ENCODE results near the gene SKAP1.
"Not testable (repeated sequence)": the region's sequence is repeated elsewhere in the genome, so short reads cannot be mapped to it uniquely, and the experiment has no call there.

Gene SKAP1

GRCh38 chr17:48276776-48277175, 153.2 kb downstream of the SKAP1 start:
- no peak for DNase-seq

GRCh38 chr17:48270899-48271298, 159.1 kb downstream of the SKAP1 start:
- no peak for DNase-seq

- no peak for DNase-seq
Observed at GRCh38 chr17:48269209-48269608, 160.8 kb downstream of the SKAP1 start.

DNA sequence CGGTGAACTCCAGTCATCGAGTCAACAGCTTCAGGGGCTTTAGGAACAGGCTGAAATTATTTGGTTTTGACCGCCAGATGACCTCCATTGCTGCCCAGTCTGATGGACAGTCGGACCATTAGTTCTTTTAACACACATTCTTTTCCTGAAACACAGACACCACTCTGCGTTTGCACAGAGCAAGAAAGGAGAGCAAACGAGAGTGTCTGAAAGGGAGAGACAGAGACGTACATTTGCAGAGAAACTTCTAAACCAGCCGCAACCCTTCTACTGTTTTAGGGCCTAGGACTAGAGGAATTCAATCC, 166.3 kb downstream of the SKAP1 start:
- DNase-seq = no peak

DNA sequence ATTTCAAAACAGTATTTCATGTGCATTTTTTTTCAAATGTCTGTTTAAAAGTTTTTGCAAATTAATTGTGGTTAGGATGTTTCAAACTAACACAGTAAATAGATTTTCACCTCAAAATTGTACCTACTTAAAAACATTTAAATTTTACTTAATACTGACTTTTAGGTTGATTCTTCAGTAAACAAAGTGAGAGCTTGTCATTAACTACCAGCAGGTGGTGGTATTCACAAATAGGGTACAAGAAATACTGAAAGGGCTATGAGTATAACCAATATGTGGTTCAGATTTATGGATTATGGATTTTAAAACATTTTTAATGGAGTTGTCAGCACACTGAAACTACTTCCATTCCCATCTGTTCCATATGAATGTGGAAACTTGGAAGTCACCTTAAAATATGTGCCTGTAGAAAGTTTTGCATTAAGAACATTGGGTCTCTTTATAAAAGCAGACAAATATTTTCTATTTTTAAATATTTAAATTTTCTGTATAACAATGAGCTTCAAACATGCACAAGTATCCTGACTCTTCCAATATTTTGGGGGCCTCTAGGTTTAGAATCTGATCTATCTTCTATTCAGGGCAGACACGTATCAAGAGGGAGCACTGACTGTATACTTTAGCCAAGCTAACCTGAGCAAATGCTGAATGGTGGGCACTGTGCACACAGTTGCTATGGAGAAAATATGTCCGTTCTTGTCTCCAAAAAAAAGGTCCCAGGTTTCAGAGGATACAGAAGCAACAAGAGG, 166.9 kb downstream of the SKAP1 start:
- DNase-seq = no peak

- DNase-seq = no peak
Observed at GRCh38 chr17:48261297-48261880, 168.6 kb downstream of the SKAP1 start.

DNA sequence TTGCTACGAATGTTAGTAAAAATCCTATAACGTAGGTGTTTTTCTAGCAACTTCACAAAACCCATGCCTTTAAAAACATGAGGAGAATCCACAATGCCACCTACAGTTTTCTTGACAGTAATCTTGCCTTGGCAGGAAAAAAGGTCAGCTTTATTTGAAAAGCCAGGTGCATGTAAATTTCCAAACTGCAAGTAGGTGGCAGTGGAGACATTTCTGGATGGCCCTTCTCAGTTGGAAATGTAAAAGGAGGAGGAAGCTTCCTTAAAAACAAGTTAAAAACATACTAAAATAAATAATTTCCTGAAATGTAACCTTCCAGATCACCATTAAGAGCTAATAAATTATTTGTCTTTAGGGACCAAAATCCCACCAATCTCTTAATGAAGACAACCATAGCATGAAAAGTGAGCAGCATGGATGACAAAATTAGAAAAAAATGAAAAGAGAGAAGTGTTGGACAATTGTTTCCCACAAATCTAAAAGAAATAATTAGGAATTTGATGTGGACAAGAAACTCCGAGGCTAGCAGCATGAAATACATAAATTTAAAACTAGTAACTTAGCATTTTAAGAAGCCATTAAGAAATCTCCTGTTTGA, 170.2 kb downstream of the SKAP1 start:
- DNase-seq = peak in 1 of 2 donors; percentile 4

DNA sequence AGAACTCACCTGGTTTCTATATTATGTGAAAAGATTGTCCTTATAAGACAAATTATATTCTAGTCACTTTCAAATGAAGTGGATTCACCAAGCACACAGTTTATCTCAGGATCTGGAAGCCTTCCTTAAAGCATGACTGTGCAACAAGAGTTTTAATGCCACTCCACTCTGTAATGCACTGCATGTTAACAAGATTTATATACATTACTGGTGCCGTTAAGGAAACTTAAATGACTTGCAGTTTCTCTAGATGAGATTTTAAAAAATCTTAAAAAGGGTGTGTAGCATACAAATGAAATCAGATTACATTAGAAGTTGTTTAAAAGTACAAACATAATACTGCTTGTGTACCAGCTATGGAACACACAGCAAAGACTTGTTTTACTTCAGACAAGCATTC, 171.7 kb downstream of the SKAP1 start:
- no peak for DNase-seq

DNA sequence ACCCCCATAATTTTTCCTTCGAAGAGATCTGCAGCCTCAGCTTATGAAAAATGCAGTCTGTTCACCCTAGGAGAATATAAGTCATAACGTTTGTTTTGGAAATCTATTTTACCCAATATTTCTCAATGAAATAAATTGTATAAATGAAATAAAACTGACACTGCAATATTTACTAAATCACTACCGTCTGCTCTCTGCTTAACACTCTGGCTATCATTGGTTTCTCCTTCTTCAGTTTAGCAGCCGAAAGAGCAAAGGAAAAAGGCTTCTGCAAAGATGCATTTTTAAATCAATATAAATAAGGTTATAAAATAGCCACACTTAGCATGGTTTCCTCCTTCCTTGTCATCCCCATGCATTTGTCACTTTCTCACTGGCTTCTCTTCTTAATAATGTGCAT, 174.3 kb downstream of the SKAP1 start:
- no peak for DNase-seq

- no peak for DNase-seq
Observed at GRCh38 chr17:48254896-48255295, 175.1 kb downstream of the SKAP1 start.

DNA sequence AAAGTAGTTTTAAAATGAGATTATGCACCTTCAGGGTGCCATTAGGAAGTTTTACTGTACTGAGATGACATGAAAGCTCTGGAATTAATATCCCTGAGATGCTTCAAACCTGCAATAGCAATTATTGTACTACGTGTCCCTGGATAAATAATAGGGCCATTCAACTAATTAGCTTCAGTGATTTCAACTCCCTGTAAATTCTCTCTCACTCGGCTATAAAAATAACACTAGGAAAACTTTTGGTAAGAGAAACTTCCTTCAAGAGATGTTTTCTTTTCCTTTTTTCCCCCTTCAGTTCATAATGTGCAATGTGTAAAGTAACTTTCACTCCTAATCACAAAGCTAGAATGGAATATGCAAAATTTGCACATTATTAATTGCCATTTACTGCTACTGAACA, 176.0 kb downstream of the SKAP1 start:
- DNase-seq = no peak

DNA sequence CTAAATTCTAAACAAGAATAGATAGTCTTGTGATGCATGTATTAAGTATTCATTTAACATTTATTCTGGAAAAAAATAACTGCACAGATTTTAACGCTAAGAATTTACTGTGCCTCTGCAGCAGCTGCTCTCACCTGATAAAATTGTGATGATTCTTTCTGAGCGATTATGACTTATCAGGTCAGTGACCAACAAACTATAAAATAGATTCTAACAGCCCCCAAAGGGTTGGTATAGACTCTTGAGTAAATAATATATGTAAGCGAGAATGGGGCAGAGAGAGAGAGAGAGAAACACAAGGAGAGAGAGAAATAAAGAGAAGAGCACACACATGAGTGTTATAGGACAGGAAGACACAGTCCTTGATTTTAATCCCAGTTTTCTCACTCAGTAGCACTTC, 178.1 kb downstream of the SKAP1 start:
- no peak for DNase-seq

DNA sequence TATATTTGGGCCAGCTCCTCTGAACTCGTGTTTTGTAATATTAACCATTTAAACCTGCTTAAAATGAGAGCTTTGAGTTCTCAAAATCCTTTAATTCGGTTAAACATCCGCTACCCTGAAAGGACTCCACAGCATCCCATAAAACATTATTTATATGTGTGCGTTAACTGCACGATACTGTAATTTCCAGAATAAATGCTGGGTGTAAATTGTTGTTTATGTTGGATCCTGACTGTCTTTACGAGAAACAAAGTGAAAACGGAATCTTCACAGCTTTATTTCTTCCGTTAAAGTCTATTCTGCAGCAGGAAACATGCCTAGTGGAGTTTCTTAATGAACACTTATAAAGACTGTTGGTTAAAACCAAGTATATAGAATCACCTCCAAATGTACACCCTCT, 179.1 kb downstream of the SKAP1 start:
- no peak for DNase-seq

DNA sequence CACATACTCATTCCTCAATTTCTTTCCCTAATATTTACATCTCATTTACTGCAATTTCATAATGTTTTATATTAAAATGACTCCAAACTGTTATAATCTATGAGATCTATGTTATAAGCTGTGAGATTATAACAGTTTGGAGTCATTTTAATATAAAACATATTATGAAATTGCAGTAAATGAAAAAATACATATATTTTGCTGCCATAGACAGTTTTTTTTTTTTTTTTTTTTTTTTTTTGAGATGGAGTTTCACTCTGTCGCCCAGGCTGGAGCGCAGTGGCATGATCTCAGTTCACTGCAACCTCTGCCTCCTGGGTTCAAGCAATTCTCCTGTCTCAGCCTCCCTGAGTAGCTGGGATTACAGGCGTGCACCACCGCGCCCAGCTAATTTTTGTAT, 180.0 kb downstream of the SKAP1 start:
- not testable (repeated sequence) for DNase-seq

DNA sequence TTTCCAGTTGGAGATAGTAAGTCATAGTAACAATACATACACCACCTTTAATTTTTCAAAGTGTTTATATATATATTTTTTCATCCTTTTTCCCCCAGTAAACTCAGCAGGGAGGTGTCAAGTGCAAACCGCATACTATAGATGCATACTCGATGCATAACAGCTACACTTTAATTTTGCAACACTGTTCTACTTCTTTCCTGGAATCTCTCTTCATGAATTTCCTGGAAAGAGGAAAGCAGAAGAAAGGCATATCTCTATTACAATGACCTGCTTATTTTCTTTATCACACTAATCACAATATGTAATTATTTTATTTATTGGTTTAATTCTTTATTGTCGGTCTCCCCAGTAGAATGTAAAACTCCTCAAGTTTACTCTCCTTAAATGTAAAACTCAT, 182.4 kb downstream of the SKAP1 start:
- DNase-seq = no peak

GRCh38 chr17:48247038-48247437, 183.0 kb downstream of the SKAP1 start:
- no peak for DNase-seq

GRCh38 chr17:48246612-48247011, 183.4 kb downstream of the SKAP1 start:
- no peak for DNase-seq

DNA sequence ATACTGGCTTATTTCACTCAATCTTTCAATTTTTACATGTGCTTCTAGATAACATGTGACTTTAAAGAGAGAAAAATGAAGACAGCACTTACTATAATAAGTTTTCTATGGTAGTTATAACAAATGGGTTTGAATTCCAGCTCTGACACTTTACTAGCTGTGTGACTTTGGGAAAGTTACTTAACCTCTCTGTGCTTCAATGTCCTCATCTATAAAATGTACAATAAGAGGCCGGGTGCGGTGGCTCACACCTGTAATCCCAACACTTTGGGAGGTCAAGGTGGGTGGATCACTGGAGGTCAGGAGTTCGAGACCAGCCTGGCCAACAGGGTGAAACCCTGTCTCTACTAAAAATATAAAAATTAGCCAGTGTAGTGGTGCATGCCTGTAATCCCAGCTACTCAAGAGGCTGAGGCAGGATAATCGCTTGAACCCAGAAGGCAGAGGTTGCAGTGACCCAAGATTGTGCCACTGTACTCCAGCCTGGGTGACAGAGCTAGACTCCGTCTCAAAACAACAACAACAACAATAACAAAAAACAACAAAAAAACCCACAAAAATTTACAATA, 184.5 kb downstream of the SKAP1 start:
- DNase-seq = not testable (repeated sequence)

DNA sequence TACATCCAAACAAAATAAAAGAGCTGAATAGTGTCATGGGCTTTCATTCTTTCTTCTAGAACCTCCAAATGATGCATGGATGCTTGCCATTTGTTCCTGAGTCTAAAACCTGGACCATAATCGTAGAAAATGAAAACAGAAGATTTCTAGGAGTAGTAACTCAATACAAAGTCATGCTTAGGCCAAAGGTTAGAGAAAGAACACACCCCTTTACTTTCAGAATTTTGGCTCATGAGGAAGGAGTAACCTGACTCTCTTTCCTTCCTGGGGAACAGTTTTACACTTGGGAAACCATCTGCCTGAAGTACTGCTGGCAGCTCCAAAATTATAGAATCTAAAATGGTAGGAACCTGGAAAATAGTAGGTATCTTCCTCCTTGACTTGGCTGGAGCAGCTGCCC, 185.2 kb downstream of the SKAP1 start:
- DNase-seq = no peak

DNA sequence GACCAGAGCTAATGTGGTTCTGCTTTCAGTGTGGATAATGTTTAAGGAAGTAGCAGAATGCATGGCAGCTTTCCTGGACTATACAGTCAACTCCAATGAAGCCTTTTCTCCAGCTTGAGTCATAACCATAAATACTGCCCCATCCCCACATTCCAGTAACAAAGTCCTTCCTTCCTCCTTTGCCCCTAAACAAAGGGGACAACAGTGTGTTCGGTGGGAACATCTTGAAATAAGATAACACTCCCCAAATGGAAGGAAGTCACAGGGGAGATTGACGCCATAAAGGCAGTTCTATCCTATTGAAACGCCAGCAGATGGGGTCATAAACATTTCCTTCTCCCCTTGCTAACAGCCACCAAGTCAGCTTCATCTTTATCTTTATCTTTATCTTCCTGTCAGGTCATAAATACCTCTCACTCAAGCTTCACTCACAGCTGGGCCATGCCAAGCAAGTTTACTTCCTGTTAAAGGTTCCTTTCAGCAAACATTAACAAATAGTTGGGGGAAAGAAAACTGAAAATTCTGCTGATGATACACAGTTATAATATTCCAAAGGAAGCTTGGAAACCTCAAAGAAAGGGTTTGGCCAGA, 185.8 kb downstream of the SKAP1 start:
- no peak for DNase-seq

DNA sequence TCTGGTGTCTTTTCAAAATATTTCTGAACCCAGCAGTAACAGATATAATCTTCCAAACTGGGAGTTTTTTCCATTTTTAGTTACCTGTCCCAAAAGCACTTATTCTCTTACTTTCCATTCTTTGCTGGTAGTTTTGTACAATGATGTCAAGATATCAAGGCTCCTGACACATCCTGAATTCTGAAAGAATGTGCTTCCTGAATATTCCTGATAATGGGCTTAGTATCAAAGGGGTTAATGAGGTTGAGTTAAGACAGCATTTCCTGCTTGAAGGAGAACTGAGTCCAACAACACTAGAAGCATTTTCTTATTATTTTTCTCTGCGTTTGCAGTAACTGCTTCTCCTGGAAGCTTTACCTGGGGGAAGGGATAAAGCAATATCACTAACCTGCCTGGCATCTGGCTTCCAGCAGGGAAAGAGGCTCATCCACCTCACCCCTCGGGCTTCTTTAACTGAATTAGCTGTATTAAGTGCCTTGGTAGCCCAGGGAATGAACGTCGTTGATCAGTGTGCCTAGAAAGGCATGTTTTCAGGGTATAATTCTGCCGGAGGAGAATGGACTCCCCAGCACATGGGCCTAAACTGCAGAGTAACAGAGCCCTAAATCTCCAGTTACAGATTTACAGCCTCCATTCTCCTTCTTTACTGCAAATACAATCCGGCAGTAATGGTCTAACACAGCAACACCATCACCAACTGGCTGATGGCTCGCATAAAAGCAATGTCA, 188.1 kb downstream of the SKAP1 start:
- DNase-seq = no peak

DNA sequence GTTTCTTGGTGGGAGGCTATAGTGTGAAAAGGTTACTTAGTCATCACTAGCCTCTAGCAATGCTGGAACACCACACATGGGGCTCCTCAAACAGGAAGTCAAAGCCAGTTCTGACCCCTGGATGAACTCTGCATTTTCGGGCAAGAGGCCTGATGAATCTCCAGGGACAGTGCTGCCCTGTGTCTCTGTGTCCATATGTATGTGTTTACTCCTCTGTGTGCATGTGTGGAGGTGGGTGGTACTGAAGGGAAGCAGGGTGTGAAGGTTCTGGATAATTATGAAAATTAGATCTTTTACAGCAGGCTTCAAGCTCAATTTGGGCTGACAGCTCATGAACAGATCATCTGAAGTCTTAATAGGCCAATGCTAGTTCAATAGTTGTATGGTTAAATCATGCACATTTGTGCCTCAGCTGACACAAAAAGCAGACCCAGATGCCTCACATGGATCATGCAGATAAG, 188.9 kb downstream of the SKAP1 start:
- DNase-seq = no peak

GRCh38 chr17:48240562-48241130, 189.4 kb downstream of the SKAP1 start:
- DNase-seq = no peak
